ENCODE results near the gene RAP1B. TPM values are rescaled to one million over a fixed set of nuclear protein-coding genes. Genes with fewer than 3 reads are reported as not detected.

RAP1B gene
- polyA plus RNA-seq, 1 experiment: 278 TPM

GRCh38 chr12:68639396-68639767 lies 28.7 kb downstream of the RAP1B start:
- DNase-seq (ENCODE audit: low read depth, low spot score): no peak
- H3K9me3 ChIP-seq (ENCODE audit: control insufficient read depth, insufficient read depth, low read length): no peaks in the 10 kb centered on the region
- POLR2A ChIA-PET: interaction anchor here (0.6 kb wide), 1 partner anchor 67 kb away, joined by 3 read pairs; no protein-coding TSS in a partner anchor
- H3K27me3 ChIP-seq (ENCODE audit: control insufficient read depth, insufficient read depth, low read length): no peaks in the 10 kb centered on the region
- CTCF ChIA-PET: interaction anchor here (0.6 to 1.2 kb wide), 2 partner anchors 281 to 416 kb away, joined by 3 read pairs; no protein-coding TSS in a partner anchor
- no peak for TF ChIP-seq CTCF (IDR thresholded peaks at IDR 0.05; ENCODE audit: low read depth, low read length)
- H3K4me3 ChIP-seq (ENCODE audit: low read depth, low read length): no peak overlapping the region
- no peak overlapping the region for H3K27ac ChIP-seq (ENCODE audit: low read depth, low read length)

- ChIA-PET CTCF (interaction anchor here (1.8 kb wide), 1 partner anchor 283 kb away, joined by 4 read pairs; no protein-coding TSS in a partner anchor), POLR2A (no interaction called here)
- Histone ChIP-seq H3K4me3 (ENCODE audit: low read depth, low read length) (no peak overlapping the region), H3K9me3 (ENCODE audit: control insufficient read depth, insufficient read depth, low read length) (no peaks in the 10 kb centered on the region), H3K27me3 (ENCODE audit: control insufficient read depth, insufficient read depth, low read length) (no peaks in the 10 kb centered on the region), H3K27ac (ENCODE audit: low read depth, low read length) (peak overlapping the region; percentile 24)
- no peak for DNase-seq (ENCODE audit: low read depth, low spot score)
- no peak for TF ChIP-seq CTCF (IDR thresholded peaks at IDR 0.05; ENCODE audit: low read depth, low read length)
Observed at GRCh38 chr12:68641138-68641537, 30.4 kb downstream of the RAP1B start.

- DNase-seq (ENCODE audit: low read depth, low spot score): no peak
- no peak for TF ChIP-seq CTCF (IDR thresholded peaks at IDR 0.05; ENCODE audit: low read depth, low read length)
- Histone ChIP-seq H3K27me3 (ENCODE audit: control insufficient read depth, insufficient read depth, low read length) (no peaks in the 10 kb centered on the region), H3K9me3 (ENCODE audit: control insufficient read depth, insufficient read depth, low read length) (no peaks in the 10 kb centered on the region), H3K27ac (ENCODE audit: low read depth, low read length) (no peak overlapping the region), H3K4me3 (ENCODE audit: low read depth, low read length) (no peak overlapping the region)
- ChIA-PET CTCF (interaction anchor here (0.5 kb wide), 1 partner anchor 199 kb away, joined by 3 read pairs; no protein-coding TSS in a partner anchor), POLR2A (no interaction called here)
Observed at GRCh38 chr12:68646484-68646883, 35.8 kb downstream of the RAP1B start.

GRCh38 chr12:68647507-68647906 lies 36.8 kb downstream of the RAP1B start:
- ChIA-PET CTCF (interaction anchor here (0.7 to 1.1 kb wide), 2 partner anchors 289 to 291 kb away, joined by 3 read pairs; no protein-coding TSS in a partner anchor), POLR2A (no interaction called here)
- Histone ChIP-seq H3K27me3 (ENCODE audit: control insufficient read depth, insufficient read depth, low read length) (no peaks in the 10 kb centered on the region), H3K4me3 (ENCODE audit: low read depth, low read length) (no peak overlapping the region), H3K27ac (ENCODE audit: low read depth, low read length) (no peak overlapping the region), H3K9me3 (ENCODE audit: control insufficient read depth, insufficient read depth, low read length) (no peaks in the 10 kb centered on the region)
- DNase-seq (ENCODE audit: low read depth, low spot score): no peak
- no peak for TF ChIP-seq CTCF (IDR thresholded peaks at IDR 0.05; ENCODE audit: low read depth, low read length)

- H3K4me3 ChIP-seq (ENCODE audit: low read depth, low read length): no peak overlapping the region
- H3K9me3 ChIP-seq (ENCODE audit: control insufficient read depth, insufficient read depth, low read length): no peaks in the 10 kb centered on the region
- CTCF ChIA-PET: interaction anchor here (1.1 kb wide), 1 partner anchor 290 kb away, joined by 3 read pairs; no protein-coding TSS in a partner anchor
- peak; percentile 30 for DNase-seq (ENCODE audit: low read depth, low spot score)
- H3K27ac ChIP-seq (ENCODE audit: low read depth, low read length): no peak overlapping the region
- POLR2A ChIA-PET: no interaction called here
- H3K27me3 ChIP-seq (ENCODE audit: control insufficient read depth, insufficient read depth, low read length): no peaks in the 10 kb centered on the region
- TF ChIP-seq CTCF (IDR thresholded peaks at IDR 0.05; ENCODE audit: low read depth, low read length): no peak
Observed at GRCh38 chr12:68648179-68648578, 37.5 kb downstream of the RAP1B start.

Data from AG04450 (cell line).